Measurements from ENCODE around the gene PRDM16. TPM values are rescaled to one million over a fixed set of nuclear protein-coding genes. Genes with fewer than 3 reads are reported as not detected.

The PRDM16 gene
- total and polyA plus RNA-seq, 2 of the 4 experiments (the other 2 are of a cell fraction): 0.02 TPM; not detected in 1

DNA sequence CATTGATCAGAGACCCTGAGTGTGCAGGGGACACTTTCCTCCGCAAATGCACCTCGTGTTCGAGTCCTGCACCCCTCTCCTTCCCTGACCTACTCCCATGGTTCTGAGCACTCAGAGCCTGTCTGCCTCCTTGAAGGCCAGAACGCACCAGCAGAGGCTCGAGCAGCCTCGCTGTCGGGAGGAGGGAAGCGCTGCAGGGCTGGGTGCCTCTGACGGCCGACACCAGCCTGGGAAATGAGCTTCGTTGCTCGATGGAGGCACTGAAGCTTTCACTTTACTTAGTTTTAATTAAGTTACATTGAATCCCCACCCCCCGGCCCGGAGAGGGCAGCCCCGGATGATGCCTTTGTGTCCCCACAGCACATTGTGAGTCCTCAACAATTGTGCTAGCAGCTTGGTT is 229.2 kb downstream of the PRDM16 start:
- Histone ChIP-seq H4K91ac (ENCODE audit: insufficient read depth, low read depth, low read length) (no peak overlapping the region), H4K20me1 (ENCODE audit: insufficient read depth, low read length) (no peaks in the 10 kb centered on the region), H3K56ac (ENCODE audit: extremely low read depth, insufficient read depth, low read length) (no peak overlapping the region), H2BK15ac (ENCODE audit: low read depth, low read length) (no peak overlapping the region), H3K9me1 (ENCODE audit: insufficient read depth, low read length) (0 out of 2 replicates have a peak, but pooled peaks cover 2% of the 10 kb centered on the region), H3K79me1 (ENCODE audit: low read depth in 1 of 2, low read length in 2 of 2) (no peaks in the 10 kb centered on the region), H3K27ac (ENCODE audit: insufficient read depth, low read length) (no peak overlapping the region), H3K9me3 (ENCODE audit: control insufficient read depth, insufficient read depth, low read length) (peaks cover 7% of the 10 kb centered on the region), H3K36me3 (ENCODE audit: control insufficient read depth, insufficient read depth, low read length) (no peaks in the 10 kb centered on the region), H3K4me3 (ENCODE audit: insufficient read depth, low read depth, low read length) (no peak overlapping the region), H3K23ac (ENCODE audit: low read depth, low read length) (no peak overlapping the region), H4K8ac (ENCODE audit: low read depth in 2 of 2, low read length in 2 of 2) (no peak overlapping the region), H2BK5ac (ENCODE audit: low read depth, low read length, poor library complexity, severe bottlenecking) (no peak overlapping the region), H2BK20ac (ENCODE audit: low read depth, low read length) (no peak overlapping the region), H3K14ac (replicated peaks; ENCODE audit: low read depth, low read length) (no peak overlapping the region), H3K4ac (ENCODE audit: low read depth, low read length) (no peak overlapping the region), H3K27me3 (ENCODE audit: control insufficient read depth, insufficient read depth, low read length) (peaks cover 19% of the 10 kb centered on the region; the same call in 1 of the 2 replicates), H3K18ac (ENCODE audit: low read depth, low read length) (no peak overlapping the region), H3K9ac (ENCODE audit: low read depth, low read length) (no peak overlapping the region), H2AFZ (replicated peaks; ENCODE audit: low read length, poor library complexity) (no peak overlapping the region), H4K5ac (ENCODE audit: low read depth, low read length) (no peak overlapping the region), H3K4me2 (ENCODE audit: low read depth, low read length) (no peak overlapping the region), H3K4me1 (ENCODE audit: control insufficient read depth, insufficient read depth, low read length) (no peaks in the 10 kb centered on the region), H2AK5ac (ENCODE audit: low read depth, low read length) (no peak overlapping the region), H2AK9ac (replicated peaks; ENCODE audit: low read depth, low read length, poor library complexity) (no peak overlapping the region), H2BK120ac (ENCODE audit: low read depth, low read length) (no peak overlapping the region)
- ChIA-PET POLR2A (ENCODE audit: unreplicated experiment) (no interaction called here), CTCF (no interaction called here)
- no peak for ATAC-seq (ENCODE audit: low read depth)
- intact Hi-C loops (cut with micrococcal nuclease): no loop called here
- WGBS, 2 experiments (ENCODE audit: extremely low coverage in 2 of 2, insufficient read length in 1 of 2): 80% methylated on average over 6 of the region's 15 CpGs; no CpG with 5 or more reads in 1 of the 2 experiments
- no TSS peak for BruUV-seq (replicated peaks)
- in situ Hi-C loops (cut with MboI; ENCODE audit: low sequenced_read_pairs): no loop called here
- no peak for TF ChIP-seq RCOR1 (IDR thresholded peaks at IDR 0.05; ENCODE audit: insufficient replicate concordance, low read length)
- TF ChIP-seq SMC3 (IDR thresholded peaks at IDR 0.05; ENCODE audit: low read depth, low read length): no peak
- TF ChIP-seq RAD21 (IDR thresholded peaks at IDR 0.05; ENCODE audit: low read length): no peak
- no peak for TF ChIP-seq FOS (IDR thresholded peaks at IDR 0.05; ENCODE audit: low read depth, low read length)
- TF ChIP-seq BHLHE40 (IDR thresholded peaks at IDR 0.05; ENCODE audit: low read depth, low read length): no peak
- no peak for TF ChIP-seq POLR2A (IDR thresholded peaks at IDR 0.05; ENCODE audit: low read depth, low read length)
- TF ChIP-seq MAFK (IDR thresholded peaks at IDR 0.05; ENCODE audit: low read depth, low read length): no peak
- TF ChIP-seq MXI1 (IDR thresholded peaks at IDR 0.05; ENCODE audit: borderline replicate concordance, low read depth, low read length): no peak
- no peak for TF ChIP-seq CEBPB (IDR thresholded peaks at IDR 0.05; ENCODE audit: low read depth, low read length)
- dilution Hi-C loops (cut with HindIII; ENCODE audit: low sequenced_read_pairs, unreplicated experiment): no loop called here
- DNase-seq: no peak
